Activated CD4-positive, alpha-beta T cell treated with anti-CD3 and anti-CD28 coated beads for 1 hour (primary cell): ENCODE measurements around the gene METAP1.
"Not testable (repeated sequence)": the region's sequence is repeated elsewhere in the genome, so short reads cannot be mapped to it uniquely, and the experiment has no call there.

ENCODE experiments used
- DNase-seq: peaks from one replicate; pipeline ENCODE4 v3.0.0-alpha.2; 2020

Gene METAP1

DNA sequence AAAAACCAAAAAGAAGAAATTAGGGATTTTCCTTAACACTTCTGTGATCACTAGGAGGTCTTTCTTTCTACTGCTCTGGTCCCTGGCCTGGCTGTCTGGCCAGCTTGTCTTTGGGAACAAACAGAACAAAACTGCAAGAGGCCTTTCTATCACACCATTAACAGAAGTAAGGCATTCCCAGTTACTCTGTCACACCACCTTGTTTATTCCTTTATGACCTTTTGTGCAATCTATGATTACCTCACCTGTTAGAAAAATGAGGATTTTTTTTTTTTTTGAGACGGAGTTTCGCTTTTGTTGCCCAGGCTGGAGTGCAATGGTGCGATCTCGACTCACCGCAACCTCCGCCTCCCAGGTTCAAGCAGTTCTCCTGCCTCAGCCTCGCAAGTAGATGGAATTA lies 3.0 kb downstream of the METAP1 start:
- no peak for DNase-seq

DNA sequence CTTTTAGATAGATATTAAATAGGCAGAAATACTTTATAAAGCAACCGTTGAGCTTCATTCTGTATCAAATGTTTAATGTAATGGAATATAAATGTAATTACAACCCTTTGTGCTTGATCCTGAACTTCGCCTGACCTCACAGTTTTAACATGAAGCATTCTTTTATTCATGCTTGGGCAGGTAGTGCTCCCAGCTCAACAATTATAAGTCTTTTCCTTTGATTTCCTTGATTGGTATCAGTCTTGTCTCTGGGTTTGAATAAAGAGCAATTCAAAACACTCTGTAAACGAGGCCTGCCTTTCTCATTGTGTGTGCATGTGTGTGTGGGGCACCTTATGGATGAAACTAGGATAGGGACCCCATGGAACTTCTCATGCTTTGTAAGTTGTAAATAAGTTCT lies 6.8 kb downstream of the METAP1 start:
- no peak for DNase-seq

DNA sequence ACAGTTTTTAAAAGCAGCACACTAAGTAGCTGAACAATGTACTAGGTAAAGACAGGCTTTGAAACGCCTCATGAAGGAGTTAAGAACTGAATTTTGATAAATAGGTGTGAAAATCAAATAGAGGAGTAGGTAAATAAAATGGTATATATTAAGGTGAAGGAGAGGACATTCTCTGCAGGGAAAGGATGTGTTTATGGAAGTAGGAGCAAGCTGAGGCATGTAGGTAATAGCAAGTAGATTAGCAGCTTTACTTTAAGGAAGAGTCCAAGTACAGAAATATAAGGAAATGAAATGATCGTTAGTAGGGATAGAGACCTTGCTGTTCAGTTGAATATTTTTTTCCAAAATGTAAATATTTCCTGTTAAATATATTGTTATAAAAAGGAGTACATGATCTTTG lies 12.5 kb downstream of the METAP1 start:
- DNase-seq: no peak

DNA sequence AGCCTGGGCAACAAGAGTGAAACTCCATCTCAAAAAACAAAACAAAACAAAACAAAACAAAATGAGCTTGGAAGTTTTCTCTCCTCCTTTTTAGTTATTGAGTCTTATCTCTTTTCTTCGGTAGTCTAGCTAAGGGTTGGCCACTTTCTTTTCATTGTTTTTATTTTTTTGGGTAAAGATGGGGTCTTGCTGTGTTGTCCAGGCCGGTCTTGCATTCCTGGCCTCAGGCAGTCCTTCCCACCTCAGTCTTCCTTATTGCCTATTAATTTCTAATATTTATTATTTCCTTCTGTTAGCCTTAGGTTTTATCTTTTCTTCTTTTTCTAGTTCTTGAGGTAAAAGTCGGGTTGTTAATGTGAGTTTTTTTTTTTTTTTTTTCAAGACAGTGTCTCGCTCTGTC lies 16.4 kb downstream of the METAP1 start:
- no peak for DNase-seq

DNA sequence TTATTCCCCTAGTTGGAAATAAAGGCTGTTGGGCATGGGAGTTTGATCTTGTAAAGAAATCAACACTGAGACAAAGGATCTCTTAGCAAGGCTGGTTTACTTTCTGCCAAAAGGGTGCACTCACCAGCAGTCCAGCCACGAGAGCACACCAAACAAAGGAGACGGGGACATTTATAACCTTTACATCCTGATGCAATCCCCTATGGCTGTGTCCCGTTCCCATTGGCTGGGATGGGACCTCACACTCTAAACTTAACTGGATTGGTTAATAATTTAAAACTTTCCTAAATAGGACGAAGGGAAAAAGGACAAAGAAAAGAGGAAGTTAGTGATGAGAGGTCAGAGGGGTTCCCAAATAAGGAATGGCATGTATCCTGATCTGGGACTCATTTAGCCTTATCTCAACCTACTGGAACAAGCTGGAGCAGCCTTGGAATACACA lies 17.9 kb downstream of the METAP1 start:
- no peak for DNase-seq

DNA sequence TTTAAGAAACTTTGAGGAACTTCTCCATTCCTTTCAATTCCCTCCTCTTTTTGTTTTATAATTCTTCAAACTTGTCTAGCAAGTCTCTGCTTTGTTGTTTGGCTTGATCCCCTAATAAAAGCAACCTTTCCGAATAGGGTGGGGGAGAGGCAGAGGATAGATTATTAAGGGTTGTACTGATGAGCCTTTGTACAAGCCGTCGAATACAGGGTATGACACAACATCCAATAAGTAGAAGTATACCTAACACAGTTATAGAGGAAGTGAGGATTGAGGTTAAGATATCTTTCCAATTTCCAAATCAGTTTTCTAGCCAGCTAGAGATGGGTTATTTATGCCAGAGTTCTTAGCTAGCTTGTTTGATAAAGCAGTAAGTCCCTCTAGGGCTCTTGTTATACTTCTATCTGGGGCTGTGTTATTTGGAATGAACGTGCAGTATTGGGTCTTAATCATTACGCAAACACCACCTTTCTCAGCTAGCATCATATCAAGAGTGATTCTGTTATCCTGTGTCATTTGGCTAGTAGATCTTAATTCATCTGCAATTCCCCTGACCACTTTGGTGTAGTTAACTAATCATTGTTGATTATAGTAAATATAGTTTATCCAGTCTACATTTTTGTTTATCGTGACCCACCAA lies 18.5 kb downstream of the METAP1 start:
- no peak for DNase-seq

DNA sequence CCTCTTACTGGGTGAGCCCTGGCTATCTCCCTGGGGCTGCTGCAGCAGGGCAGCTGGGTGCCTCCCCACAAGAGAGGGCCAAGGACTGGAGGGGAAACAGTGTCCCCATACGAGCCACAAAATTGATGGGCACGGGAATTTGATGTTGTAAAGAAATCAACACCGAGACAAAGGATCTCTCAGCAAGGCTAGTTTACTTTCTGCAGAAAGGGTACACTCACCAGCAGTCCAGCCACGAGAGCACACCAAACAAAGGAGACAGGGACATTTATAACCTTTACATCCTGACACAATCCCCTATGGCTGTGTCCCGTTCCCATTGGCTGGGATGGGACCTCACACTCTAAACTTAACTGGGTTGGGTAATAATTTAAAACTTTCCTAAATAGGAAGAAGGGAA lies 25.9 kb downstream of the METAP1 start:
- no peak for DNase-seq

DNA sequence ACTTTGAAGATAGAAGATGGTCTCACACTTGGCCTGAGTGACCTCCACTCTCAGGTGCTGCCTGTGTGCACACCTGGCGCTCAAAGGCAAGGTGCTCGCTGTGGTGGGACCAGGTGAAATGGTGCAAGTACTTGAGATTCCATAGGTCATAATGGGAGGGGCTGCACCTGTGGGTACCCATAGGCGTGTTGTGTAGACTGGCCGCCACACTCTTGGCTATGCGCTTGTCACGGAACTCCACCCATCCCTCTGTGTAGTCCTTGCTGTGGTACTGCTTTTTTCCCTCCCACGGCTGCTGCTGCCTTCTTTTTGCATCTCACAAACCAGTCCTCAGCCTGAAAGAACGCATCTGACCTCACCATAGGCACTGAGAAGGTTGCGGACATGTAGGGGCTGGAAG lies 27.0 kb downstream of the METAP1 start:
- no peak for DNase-seq

DNA sequence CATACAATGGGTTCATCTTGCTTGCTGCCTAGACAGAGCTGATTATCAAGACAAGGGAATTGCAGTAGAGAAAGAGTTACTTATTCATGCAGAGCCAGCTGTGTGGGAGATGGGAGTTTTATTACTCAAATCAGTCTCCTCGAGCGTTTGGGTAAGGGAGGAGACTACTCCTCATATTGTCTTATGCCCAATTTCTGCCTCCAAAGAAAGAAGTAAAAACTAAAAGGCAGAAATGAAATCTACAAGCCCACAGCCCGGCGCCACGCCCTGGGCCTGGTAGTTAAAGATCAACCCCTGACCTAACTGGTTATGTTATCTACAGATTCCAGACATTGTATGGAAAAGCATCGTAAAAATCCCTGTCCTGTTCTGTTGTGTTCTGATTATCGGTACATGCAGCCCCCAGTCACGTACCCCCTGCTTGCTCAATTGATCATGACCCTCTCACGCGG lies 28.3 kb downstream of the METAP1 start:
- DNase-seq: not testable (repeated sequence)

DNA sequence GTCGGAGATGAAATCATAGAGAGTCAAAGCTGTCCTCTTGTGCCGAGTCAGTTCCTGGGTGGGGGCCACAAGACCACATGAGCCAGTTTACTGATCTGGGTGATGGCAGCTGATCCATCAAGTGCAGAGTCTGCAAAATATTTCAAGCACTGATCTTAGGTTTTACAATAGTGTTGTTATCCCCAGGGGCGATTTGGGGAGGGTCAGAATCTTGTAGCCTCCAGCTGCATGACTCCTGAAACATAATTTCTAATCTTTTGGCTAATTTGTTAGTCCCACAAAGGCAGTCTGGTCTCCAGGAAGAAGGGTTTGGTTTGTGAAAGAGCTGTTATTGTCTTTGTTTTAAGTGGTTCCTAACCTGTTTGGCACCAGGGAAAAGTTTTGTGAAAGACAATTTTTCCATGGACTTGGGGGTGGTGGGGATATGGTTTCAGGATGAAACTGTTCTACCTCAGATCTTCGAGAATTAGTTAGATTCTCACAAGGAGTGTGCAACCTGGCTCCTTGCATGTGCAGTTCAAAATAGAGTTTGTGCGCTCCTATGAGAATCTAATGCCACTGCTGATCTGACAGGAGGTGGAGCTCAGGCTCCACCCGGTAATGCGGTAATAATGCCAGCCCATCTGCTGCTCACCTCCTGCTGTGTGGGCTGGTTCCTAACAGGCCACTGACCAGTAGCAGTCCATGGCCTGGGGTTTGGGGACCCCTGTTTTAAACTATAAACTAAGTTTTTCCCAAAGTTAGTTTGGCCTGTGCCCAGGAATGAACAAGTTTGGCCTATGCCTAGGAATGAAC lies 29.2 kb downstream of the METAP1 start:
- DNase-seq: no peak

DNA sequence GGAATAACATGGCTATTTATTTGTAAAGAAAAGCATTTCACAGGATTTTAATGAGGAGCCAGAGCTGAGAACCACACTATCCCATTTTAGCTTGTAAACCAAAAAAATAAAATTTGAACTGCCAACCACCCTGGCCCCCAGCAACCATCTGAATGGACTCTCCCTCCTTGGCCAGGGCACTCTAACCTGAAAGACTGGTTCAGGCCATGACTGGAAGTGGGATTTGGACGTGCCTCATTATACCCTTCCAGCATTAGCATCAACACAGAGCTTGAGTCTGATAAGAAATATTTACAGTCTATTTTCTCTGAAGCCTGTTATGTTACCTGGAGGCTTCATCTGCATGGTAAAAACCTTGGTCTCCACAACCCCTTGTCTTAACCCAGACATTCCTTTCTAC lies 30.0 kb downstream of the METAP1 start:
- DNase-seq: no peak

DNA sequence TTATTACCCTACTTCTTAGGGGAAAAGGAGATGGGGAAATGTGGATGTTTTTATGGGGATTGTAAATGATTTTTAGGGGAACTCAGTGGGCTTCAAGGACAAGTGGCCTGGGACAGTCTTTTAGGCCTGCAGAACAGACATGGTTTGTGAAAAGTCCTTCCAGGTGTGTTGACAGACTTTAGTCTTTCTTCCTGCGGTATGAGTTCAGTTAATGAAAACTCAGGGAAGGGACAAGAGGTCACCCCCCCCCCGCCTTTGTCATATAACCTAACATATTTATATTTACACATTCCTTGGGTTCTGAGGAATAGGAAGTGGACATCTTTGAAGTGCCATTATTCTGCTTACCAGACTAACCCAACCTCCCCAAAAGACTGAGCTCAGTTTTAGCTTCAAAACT lies 31.8 kb downstream of the METAP1 start:
- DNase-seq: no peak

DNA sequence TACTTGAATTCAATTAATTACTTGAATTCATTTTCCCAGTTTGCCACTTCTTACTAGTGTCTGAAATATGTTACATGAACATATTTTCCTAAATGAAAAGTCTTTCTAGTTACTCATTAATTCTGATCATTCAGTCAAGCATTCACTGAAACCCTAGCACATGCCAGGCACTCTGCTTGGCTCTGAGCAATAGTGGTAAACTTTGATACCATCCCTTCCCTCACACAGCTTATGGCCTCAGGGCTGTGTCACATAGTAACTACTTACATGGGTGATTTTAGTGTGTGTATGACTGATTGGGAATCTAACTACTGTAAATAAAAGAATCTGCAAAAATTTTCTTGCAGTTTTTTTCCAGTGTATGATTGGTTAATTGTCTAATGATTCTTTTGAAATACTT lies 32.7 kb downstream of the METAP1 start:
- DNase-seq: no peak

DNA sequence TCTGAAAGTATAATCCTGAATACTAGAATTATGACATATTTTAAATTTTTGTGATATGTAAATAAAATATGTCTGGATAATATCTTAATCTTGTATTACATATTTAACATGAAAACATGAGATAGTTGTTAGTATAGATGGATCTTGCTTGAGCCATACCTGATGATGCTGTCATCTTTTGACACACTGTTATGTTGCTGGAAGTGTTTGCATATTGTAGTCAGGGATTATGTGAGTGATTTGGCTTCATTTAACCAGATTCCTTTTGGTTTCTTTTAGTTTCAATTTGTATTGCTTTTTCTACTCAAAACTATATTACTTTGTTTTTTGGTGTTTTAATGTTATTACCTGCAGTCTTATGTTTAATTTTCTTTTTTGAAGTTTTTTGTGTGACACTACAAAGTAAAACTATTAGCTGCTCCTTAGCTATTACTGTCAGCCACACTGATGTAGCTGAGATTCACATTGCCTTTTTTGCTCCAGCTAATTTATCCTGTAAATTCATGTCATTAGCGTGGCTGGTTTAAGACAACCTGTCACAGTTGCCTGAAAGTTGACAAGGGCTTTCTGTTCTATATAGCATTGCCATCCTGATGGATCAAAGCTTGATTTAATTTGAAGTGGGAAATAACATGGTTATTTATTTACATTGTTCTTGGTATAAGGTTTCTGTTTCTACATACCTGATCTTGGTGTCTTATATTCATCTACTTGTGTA lies 33.7 kb downstream of the METAP1 start:
- DNase-seq: no peak

DNA sequence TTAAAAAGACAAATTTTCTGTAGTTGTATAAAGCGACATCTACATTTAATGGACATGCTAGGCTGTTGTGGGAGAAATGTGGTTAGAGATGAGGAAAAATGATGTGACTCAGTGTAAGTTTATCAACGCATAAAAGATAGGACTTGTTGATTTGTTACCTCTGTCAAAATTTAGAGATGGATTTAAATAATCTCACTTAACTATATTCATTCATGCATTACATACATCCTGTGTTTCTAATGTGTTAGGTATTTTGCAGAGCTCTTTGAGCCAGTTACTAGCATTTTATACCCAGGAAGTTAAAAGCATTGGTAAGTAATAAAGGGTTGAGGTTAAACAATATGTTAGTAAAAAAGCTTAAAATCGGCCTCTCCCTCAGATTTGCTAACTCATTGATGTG lies 34.3 kb downstream of the METAP1 start:
- no peak for DNase-seq

DNA sequence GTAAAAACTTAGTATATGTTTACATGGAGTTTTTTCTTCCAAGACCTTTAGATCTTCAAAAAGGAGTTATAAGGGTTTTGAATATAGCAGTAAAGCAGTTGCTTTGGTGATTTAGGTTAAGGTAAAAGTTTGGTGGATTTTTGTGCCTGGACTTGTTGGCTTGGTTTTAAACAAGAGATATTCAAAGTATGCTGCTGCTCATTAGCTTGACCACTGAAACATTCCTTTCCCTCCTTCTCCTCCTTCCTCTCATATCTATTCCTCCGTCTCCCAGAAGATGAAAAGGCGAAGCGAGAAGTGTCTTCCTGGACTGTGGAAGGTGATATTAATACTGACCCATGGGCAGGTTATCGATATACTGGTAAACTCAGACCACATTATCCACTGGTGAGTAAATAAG lies 38.4 kb downstream of the METAP1 start:
- DNase-seq: no peak

DNA sequence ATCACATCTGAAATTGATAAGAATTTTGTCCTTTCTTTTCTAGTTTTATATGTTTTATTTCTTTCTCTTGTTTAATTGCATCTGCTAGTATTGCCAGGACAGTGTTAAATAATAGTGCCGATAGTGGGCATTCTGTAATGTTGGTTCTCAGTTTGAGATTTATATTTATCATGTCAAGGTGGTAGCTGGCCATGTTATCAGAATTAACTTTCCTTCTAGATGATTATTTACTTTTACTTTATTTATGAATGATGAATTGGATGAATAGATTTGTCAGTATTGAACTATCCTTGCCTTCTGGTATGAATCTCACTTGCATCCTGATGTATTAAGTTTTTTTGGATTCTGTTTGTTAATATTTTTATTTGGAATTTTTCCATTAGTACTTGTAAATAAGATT lies 42.7 kb downstream of the METAP1 start:
- DNase-seq: no peak

DNA sequence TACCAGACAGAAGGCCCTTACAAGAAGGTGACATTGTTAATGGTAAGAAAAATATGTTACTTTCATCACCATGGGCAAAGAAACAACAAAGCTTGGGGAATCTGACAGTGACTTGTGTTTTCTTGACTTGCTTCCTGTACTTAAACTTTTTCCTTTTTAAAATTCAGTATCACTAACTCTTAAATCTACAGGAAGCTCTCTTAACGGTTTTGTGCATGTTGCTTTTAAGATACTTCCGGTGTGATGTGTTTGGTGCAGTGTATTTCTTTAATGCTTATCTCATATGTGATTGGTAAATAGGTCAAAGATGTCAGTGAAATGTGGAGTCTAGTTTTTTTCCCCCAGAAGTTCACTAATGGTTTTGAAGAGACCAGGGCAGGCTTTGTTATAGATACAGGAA lies 47.8 kb downstream of the METAP1 start:
- no peak for DNase-seq

DNA sequence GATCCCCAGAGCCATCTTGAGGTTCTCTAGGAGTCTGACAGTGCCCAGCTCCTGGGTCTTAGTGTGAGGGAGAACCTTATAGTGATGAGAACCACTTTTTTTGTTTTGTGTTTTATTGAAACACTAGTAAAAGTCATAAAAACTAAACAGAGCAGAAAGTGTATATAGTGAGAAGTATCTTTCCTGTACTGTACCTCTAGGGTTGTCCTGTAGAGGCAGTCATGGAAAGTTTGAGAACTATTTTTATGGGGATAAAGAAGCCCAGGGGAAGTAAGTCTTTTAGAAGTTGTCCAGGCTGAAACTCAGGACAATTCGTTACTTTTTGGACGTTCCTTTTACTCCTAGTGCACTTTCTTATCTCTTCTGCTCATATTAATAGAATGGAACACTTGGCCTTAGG lies 52.2 kb downstream of the METAP1 start:
- no peak for DNase-seq

DNA sequence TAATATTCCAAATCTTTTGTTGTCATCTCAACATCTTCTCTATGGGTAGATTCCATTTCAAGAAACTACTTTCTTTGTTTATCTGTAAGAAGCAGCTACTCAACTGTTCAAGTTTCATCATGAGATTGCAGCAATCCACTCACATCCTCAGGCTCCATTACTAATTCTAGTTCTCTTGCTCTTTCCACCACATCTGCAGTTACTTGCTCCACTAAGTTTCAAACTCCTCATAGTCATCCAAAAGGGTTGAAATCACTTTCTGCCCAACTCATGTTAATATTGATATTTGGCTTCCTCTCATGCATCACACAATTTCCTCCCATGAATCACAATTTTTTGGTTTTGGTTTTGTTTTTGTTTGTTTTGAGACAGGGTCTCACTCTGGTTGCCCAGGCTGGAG lies 57.4 kb downstream of the METAP1 start:
- no peak for DNase-seq

DNA sequence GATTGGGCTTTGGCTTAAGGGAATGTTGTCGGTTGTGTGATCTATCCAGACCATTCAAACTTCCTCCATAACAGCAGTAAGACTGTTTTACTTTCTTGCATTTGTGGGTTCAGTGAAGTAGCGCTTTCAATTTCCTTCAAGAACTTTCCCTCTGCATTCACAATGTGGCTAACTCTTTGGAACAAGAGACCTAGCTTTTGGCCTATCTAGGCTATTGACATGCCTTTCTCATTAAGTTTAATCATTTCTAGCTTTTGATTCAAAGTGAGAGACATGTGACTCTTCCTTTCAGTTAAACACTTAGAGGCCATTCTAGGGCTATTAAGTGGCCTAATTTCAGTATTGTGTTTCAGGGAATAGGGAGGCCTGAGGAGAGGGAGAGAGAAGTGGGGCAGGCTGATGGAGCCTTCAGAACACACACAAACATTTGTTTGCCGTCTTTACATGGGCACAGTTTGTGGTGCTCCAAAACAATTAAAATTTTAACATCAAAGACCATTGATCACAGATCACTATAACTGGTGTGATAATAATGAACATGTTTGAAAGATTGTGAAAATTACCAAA lies 59.0 kb downstream of the METAP1 start:
- no peak for DNase-seq

DNA sequence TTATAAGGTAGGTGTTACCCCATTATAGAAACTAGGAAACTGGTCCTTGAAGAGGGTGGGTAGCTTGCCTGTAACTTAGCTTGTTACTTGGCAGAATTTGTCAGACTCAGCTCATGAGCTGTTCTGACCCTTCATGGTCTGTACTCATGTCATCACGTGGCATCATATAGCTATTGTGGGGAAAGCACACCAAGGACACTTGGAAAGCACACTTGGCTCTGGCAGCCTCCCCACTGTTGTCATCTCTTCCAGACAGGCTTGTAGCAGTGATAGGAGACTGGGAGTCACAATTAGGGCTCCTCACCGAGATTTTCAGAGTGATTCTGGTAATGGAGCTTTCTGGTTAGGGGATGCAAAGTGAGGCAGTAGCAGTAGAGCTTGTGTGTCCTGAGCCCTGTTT lies 62.7 kb downstream of the METAP1 start:
- no peak for DNase-seq

DNA sequence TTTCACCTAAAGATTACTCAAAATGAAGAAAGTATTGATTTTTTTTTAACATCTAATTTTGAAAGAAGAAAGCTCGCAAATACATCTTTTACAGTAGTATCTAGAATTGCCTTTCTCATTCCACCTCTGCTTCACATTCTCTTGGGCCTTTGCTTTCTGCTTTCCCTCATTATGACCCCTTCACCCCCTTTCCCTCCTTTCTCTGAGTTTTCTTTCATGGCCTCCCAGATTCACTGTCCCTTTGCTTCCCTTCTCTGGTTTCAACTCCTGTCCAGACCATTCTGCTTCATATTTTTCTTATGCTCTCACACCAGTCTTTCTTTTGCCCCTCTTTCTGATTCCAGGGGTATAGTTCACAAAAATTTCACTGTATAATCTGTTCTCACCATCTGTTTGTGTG lies 64.0 kb downstream of the METAP1 start:
- no peak for DNase-seq
